ENCODE measurements around the gene TAS2R43.
"Not testable (repeated sequence)": the region's sequence is repeated elsewhere in the genome, so short reads cannot be mapped to it uniquely, and the experiment has no call there.

Gene TAS2R43

DNA sequence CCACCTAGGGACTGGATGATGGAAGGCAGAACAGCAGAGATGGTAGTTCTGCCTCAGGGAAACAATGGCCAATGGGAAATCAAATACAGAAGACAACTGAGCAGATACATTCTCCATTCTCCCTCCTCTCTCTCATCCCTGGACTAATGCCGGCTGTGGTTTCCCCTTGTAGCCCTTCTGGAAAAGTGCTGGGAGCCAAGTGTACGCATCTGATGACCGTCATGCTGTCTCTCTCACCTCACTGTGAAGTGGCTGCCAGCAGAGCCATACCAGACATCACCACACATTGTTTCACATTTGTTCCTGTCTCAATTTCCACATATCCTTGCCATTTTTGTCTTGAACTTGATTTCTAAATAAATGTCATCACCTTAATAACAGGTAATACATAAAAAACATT, 33.1 kb downstream of the TAS2R43 start:
- no peak for DNase-seq

DNA sequence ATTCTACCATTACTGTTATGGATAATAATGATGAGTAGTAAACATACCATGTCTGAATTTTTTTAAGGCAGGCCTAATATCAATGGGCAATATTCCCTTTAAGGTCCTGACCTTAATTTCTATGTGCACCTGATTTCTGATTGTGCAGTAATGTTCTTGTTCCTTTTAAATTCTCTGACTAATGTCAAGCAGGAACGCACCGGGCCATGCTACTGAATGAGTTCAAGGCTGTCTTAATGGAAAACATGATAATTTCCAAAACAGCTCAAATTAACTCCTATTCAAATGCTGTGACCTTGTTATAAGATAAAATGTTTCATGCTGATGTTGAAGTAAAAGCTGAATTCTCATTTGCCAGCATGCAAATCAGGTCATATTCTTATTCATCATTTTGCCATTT, 36.8 kb downstream of the TAS2R43 start:
- DNase-seq: no peak

DNA sequence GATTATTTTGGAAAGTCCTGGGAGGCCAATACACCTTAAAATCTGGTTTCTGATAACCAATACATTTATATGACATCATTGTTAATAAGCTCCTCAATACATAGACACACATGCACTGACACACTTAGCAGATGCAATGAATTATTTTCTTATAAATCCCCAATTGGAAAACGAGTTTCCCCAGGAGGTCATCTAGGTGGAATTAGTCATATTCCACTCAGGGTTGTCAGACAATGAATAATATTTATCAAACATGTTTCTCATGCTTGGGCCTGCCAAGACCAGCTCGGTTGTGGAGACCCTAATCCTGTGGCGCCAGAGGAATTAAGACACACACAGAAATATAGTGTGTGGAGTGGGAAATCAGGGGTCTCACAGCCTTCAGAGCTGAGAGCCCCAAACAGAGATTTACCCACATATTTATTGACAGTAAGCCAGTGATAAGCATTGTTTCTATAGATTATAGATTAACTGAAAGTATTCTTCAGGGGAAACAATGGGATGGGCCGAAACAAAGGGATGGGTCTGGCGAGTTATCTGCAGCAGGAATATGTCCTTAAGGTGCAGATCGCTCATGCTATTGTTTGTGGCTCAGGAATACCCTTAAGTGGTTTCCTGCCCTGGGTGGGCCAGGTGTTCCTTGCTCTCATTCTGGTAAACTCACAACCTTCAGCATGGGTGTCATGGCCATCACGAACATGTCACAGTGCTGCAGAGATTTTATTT, 42.1 kb downstream of the TAS2R43 start:
- not testable (repeated sequence) for DNase-seq

DNA sequence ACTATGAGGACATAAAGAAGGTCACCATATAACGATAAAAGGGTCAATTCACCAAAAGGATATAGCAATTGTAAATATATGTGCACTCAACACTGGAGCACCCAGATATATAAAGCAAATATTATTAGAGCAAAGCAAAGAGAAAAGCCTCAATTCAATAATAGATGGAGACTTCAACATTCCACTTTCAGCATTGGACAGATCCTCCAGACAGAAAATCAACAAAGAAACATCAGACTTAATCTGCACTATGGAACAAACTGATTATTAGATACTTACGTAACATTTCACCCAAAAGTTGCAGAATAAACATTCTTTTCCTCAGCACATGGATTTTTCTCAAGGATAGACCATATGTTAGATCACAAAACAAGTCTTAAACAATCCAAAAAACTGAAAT, 50.7 kb downstream of the TAS2R43 start:
- DNase-seq: not testable (repeated sequence)

All from eye (tissue), 1 donor.